ENCODE data around the gene REV3L.

Gene REV3L

DNA sequence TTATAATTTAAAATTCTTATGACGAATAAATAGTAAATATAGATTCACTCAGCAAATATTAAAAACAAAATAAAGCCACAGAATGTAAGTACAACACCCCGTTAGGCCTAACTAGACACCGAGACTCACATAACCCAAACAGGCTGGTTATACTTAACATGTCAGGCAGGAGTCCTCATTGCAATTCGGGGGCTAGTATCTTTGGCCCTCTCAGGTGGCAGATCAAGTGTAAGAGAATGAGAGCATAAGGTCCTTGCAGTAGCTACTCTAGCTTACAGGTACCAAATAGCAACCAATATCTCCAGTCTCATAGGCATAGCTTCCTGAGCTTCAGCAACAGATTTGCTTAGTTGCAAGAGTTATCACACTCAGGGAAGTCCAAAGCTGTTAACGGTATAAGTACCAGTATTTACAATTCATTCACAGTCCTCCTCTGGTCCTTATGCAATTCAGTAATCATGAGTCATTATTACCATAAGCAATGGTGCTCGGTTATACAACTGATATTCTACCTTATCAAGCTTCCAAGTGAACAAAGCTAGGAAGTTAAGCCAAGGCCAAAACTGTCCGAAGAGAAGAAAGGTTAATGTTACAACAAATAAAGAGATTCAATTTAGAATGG lies 20.1 kb downstream of the REV3L start:
- no peak for DNase-seq

DNA sequence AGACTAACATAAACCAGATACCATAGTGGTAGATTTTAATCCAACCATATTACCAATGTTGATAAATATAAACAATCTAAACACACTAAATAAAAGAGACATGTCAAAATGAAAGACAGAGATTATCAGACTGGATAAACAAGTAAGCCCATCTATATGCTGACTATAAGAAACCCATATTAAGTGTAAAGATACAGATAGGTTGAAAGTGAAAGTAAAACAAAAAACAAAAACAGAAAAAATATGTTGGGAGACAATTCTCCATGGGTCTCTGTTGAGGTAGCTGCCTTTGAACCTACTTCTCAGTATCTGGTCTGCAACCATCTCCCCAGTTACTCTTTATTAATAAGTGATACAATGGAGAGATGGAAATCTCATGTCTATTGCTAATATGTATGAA lies 21.2 kb downstream of the REV3L start:
- no peak for DNase-seq

DNA sequence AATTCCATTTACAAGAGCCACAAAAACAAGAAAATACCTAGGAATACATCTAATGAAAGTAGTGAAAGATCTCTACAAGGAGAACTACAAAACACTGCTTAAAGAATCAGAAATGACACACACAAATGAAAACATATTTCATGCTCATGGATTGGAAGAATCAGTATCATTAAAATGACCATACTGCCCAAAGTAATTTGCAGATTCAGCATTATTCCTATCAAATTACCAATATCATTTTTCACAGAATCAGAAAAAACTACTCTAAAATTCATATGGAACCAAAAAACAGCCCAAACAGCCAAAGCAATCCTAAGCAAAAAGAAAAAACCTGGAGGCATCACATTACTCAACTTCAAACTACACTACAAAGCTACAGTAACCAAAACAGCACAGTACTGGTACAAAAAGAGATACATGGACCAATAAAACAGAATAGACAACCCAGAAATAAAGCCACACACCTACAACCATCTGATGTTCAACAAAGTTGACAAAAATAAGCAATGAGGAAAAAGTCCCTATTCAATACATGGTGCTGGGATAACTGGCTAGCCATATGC lies 24.3 kb downstream of the REV3L start:
- DNase-seq, result no peak

DNA sequence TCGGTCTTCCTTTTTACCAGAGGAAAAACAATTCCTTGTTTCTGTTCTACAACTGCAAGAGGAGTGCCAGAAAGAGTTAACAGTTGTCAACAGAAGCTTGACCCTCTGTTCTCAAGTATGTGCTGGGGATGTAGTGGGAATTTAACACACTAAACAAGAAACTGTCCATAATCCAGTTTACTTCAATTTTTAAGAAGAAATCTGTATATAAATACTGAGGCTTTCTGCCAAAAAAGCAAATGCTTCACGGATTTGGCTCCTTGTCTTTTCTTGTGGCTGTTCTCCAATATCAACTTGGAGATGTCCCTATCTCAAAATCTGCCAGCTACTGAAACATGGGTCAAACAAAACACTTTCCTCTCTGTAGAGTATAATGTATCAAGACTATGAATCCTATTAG lies 26.8 kb downstream of the REV3L start:
- no peak for DNase-seq

DNA sequence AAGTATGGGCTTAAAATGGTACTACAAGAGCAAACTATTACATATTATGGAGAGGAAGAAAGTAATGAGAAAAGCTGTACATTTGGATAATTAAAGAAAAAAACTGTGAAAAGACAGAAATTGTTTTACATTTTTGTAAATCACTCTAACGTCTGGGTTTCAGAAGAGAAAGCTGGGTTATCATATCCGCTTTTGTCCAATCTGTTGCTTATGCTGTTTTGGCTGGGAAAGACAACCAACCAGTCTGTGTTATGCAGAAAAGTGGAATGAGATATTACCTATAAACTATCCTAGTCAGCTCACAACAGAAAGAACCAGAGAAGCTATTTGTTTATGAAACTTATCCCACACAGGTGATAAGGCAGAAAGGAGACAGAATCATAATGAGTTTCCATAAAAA lies 32.4 kb downstream of the REV3L start:
- DNase-seq, result no peak

DNA sequence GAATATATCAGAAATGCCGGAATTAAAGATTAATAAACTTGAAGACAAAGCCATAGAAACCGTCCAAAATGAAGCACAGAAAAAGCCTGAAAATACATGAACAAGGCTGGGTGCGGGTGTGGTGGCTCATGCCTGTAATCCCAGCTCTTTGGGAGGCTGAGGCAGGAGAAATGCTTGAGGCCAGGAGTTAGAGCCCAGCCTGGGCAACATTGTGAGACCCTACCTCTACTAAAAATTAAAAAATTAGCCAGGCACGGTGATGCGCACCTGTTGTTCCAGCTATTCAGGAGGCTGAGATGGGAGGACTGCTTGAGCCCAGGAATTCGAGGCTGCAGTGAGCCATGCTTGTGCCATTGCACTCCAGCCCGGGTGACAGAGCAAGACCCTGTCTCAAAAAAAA lies 32.9 kb downstream of the REV3L start:
- no peak for DNase-seq

DNA sequence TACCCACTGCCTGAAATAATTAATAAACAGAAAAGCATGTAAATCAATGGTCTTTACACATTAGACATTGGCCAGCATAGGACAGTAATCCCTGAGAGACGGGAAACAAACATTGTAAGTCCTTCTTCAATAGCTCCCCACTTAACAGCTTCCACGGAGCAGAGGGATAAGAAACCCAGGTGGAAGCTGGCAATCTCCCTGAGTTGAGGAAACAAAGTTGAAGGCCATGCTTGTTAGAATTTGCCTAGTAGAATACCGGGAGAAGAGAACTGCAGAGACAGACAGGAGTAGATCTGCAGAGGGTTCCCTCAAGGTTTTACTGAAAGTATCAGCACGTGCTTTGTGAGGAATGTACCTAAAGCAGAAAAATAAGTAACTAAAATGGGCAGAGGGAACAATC lies 33.9 kb downstream of the REV3L start:
- DNase-seq, result no peak

DNA sequence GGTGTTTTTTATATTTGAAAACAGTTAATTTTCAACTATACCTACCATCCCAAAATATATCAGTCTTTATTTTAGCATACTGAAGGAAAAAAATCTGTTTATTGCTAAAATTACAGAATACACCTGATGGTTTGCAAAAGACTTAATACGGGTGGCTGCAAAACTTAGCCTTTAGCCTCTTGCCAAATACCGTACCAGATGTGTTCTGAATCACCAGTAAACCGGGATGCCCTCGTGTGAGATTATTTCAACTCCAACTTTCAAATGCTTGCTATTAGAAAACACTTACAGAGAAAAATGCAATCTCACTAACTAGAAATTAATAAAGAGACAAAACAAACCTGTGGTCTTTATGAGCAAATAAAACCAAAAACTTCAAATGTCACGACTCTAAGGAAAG lies 36.0 kb downstream of the REV3L start:
- no peak for DNase-seq

DNA sequence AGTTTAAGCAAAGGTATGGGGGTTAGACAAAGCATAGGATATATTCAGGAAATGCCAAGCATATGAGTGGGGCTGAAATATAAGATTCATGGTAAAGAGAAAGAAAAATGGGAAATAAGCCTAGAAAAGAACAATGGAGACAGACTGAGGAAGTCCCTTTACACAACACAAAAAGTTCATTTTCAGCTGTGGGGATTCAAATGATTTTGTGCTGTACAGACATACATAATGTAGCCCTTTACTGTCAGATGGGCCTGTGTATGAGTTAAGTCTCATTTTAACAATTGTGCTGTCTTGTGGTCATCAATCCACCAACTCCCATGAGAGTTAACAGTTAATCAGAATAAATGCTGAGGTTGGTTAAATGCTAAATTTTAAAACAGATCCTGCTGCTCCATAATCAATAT lies 37.2 kb downstream of the REV3L start:
- DNase-seq, result no peak

DNA sequence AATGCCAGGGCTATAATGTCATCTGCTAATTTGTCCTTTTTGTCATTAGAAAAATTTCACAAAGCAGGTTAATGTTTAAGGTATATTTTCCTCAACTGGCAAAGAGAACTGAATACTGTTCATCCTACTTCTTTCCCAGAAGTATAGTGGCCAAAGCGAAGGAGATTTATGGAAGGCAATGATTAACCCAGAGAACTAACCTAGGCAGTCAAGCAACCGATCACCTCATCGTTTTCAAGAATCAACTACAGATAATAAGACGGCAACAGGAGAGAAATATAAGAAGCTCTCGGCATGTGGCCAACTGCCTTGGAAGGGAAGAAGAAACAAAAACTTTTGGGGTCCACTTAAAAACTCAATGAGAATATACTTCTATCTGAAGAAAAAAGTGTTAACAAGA lies 38.2 kb downstream of the REV3L start:
- no peak for DNase-seq

DNA sequence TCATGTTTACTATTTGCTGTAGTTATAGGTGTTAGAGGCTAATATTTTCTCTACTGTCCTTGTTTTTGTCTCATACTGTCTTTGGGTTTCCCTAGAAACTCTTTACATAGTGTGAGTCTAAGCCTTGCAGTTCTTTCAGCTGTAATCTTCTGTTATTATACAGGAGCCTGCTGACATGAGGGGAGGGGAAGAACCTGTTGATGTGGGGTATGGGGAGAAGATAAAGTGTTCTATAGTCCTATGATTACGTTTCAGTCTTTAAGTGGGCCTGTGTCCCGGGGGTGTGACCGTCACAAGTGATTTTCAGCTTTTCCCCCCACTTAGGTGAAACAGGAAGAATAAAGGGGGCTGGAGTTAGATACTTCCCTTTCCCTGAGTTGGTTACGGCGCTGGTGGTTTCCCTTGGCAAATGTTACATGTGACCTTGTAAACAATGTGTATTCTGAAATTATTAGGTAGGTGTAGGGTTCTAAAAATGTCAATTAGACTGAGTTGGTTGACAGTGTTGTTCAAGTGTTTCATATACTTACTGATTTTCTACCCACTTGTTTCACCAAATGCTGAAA lies 41.3 kb downstream of the REV3L start:
- DNase-seq, result no peak

DNA sequence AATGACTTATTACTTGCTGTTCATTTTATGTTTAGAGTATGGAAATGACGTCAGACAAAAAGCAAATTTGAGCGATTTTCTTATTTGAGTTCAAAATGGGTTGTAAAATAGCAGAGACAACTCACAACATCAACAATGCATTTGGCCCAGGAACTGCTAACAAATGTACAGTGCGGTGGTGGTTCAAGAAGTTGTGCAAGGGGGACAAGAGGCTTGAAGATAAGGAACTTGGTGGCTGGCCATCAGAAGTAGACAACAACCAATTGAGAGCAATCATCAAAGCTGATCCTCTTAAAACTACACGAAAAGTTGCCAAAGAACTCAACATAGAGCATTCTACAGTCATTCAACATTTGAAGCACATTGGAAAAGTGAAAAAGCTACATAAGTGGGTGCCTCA lies 43.8 kb downstream of the REV3L start:
- DNase-seq, result no peak

DNA sequence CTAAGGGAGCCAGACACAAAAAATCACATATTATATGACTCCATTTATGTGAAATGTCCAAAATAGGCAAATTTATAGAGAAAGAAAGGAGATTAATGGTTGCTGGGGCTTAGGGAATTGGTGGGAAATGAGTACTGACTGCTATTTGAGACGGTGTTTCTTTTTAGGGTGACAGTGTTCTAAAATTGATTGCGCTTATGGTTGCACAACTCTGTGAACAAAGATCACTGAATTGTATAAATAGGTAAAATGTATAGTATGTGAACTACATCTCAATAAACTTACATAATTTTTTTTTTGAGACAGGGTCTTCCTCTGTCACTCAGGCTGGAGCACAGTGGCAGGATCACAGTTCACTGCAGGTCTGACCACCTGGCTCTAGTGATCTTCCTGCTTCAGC lies 45.4 kb downstream of the REV3L start:
- DNase-seq, result no peak

DNA sequence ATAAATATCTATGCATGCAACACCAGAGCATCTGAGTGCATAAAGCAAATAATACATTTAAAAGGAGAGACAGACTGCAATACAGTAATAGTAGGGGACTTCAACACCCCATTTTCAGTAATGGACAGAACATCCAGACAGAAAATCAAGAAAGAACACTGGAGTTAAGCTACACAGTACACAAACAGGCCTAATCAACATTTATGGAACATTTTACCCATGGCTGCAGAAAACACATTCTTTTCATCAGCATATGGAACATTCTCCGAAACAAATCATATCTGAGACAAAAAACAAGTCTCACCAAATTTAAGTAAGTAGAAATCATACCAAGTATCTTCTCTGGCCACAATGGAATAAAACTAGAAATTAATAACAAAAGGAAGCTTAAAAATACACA lies 50.5 kb downstream of the REV3L start:
- no peak for DNase-seq

DNA sequence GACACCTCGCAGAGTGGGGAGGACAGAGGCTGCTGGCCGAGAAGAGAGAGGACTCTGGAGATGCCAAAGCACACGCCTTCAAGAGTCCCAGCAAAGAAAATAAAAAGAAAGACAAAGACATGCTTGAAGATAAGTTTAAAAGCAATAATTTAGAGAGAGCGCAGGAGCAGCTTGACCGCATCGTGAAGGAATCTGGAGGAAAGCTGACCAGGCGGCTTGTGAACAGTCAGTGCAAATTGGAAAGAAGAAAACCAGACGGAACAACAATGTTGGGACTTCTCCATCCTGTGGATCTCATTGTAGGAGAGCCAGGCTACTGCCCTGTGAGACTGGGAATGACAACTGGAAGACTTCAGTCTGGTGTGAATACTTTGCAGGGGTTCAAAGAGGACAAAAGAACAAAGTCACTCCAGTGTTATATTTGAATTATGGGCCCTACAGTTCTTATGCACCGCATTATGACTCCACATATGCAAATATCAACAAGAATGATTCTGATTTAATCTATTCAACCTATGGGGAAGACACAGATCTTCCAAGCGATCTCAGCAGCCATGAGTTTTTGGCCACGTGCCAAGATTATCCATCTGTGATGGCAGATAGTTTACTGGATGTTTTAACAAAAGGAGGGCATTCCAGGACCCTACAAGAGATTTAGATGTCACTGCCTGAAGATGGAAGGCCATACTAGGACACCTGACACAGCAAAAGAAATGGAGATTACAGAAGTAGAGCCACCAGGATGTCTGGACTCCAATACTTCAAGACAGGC lies 52.2 kb downstream of the REV3L start:
- no peak for DNase-seq

DNA sequence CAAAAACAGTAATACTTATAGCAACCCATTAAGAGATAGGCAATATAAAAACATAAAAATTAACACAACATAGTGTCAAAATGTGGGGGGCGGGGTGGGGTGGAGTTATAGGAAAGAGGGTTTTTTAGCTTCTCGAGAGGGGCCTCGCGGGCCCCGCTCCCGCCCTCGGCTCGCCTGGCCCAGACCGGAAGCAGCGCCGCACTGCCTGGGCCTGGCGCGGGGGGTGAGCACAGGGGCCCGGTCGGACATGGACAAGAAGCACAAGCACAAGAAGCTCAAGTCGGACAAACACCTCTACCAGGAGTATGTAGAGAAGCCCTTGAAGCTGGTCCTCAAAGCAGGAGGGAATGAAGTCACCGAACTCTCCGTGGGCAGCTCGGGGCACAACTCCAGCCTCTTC lies 53.4 kb downstream of the REV3L start:
- no peak for DNase-seq

DNA sequence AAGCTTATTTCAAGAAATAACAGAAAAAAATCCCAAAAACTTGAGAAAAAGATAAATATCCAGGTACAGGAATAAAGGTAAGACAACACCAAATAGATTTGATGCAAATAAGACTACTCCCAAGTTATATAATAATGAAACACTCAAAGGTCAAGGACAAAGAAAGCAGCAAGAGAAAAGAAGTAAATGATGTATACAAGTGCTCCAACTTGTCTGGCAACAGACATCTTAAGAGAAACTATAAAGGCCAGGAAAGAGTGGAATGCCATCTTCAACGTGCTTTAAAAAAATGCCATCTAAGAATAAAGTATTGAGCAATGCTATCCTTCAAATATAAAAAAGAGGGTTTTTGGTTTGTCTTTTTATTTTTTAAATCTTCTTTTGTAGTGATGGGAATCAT lies 54.2 kb downstream of the REV3L start:
- no peak for DNase-seq

DNA sequence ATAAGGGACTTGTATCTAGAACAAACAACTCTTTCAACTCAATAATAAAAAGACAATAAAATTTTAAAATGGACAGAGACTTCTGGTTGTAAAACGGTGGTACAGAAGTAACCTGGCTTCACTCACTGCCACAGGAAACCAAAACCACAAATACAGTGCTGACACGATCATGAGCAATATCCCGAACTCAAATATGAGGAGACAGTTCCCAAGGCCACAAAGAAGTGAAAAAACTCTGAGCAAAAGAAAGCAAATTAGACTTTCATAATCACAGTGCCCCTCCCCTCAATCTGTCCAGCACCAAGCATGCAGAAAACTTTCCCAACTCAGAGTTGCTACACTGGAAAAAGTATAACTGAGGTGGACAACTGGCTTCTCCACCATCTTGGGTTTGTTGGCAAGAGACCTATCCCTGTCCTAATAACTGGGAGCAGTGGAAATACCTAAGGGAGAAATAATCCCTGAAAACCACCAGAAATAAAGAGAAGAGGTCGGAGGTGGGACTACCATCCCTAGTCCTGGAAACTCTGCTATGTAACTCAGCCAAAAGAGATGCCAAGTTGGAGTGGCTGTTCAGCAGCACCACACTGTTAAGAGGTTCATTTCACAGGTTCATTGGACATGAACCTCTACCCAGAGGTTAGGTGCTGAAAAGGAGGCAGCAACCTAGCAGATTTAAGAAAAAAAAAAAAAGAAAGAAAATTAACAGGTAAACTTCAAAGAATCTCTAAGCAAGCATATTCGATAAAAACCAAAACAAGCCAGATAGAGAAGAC lies 55.5 kb downstream of the REV3L start:
- no peak for DNase-seq

DNA sequence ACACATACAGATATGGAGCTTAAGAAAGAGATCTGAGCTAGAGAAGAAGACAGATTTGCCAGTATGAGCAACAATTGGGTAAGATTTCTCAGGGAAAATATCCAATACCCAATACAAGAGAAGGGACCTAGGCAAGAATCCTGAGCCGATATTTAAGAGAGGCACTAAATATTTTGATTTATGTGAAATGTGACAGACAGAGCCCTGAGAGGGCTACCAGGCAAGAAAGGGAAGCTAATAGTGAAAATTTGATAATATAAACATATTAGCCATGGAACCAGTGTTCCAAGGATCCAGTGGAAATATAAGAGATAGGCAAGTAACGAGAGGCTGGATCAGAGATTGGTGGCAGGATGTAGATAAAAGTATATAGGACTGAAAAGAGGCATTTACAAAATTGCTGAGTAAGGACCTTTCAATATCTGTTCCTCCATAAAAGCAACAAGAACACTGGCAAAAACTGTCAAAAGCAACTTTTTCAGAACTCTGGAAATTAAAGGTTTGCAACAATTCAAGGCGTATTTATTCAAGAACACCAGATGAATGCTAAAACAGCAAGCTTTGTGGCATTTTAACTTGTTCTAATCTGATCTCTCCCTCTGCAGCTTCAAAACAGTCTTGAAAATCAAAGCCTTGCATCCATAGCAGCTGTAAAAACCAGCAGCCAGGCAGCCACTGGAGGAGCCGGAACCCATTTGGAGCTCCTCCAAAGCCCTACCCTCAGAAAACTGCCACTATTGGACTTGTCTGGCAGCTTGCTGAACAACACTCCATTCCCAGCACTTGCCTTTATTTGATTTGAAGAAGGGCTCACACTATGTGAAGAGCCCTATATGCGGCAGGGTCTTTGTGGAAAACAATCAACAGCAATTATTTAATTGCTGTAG lies 58.8 kb downstream of the REV3L start:
- no peak for DNase-seq

DNA sequence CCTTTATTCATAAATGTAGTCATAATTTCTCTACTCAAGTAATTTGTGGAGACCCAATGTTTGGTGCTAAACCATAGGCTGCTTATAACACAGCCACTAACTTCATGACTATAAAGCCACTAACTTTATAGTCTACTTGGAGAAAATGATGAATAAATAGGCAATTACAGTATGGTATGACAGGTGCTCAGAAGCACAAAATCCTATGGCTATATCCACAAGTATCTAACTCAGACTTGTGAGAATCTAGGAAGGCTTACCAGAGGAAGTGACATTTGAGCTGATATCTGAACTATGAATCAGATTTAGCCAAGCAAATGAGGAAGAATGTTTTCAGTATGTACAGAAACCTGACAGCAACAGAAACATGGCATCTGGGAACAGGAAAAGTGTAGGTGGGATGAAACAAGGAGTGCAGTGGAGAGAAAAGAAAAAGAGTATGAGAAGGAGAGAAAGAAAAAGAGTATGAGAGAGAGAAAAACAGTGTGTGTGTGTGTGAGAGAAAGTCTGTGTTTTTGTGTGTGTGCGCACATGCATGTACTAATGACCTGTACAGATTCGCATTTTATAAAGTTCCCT lies 59.9 kb downstream of the REV3L start:
- DNase-seq, result no peak

DNA sequence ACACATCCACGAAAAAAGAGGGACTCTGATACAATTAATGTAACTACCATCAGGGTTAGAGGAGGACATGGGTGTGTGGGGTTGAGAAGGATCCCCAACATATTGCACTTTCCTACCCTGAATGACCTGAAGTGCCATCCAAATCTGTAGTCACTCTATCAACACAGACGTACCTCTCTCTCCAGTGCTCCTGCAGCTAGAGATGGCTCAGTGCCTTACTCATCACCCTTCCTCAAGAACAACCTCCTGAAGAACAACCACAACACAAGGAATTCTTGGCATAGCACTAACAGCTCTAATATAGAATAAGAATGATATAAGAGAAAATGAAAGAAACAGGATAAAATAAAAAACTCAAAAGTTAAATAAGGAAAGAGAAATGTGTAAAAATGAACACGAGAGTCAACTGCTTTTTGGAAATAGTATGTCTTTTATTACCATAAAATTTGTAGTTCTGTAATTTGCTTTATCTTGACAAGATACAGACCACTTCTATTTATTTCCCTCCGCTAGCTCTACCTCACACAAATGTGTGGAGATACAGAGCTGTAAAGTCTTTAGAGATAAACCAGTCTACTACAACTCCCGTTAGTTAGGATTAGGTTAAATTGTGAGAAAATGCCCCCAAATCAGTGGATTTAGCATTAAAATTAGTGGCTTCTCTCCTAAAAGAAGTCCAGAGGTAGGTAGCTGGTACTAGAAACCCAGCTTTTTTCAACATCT lies 63.9 kb downstream of the REV3L start:
- DNase-seq, result no peak
